ENCODE data around the gene CDPF1.

Gene CDPF1

GRCh38 chr22:46256358-46256958 lies 6.4 kb upstream of the CDPF1 start:
- DNase-seq (ENCODE audit: low read depth in 2 of 2) = no peak

- DNase-seq (ENCODE audit: low read depth in 2 of 2) = no peak
These were observed 1.8 kb upstream of the CDPF1 start for GRCh38 chr22:46251816-46252380.

- no peak for DNase-seq (ENCODE audit: low read depth in 2 of 2)
These were observed 1.2 kb upstream of the CDPF1 start for GRCh38 chr22:46251266-46251665.

- no peak for DNase-seq (ENCODE audit: low read depth in 2 of 2)
These were observed 661 bp upstream of the CDPF1 start for GRCh38 chr22:46250783-46251125.

- DNase-seq (ENCODE audit: low read depth in 2 of 2) = no peak
These were observed 2.6 kb downstream of the CDPF1 start for GRCh38 chr22:46247443-46247975.

- DNase-seq (ENCODE audit: low read depth in 2 of 2) = no peak
These were observed 3.9 kb downstream of the CDPF1 start for GRCh38 chr22:46246178-46246577.

- DNase-seq (ENCODE audit: low read depth in 2 of 2) = no peak
These were observed 4.6 kb downstream of the CDPF1 start for GRCh38 chr22:46245511-46245910.

- DNase-seq (ENCODE audit: low read depth in 2 of 2) = no peak
These were observed 5.3 kb downstream of the CDPF1 start for GRCh38 chr22:46244771-46245170.

GRCh38 chr22:46242076-46242475 lies 8.0 kb downstream of the CDPF1 start:
- DNase-seq (ENCODE audit: low read depth in 2 of 2) = no peak

- DNase-seq (ENCODE audit: low read depth in 2 of 2) = no peak
These were observed 8.6 kb downstream of the CDPF1 start for GRCh38 chr22:46241396-46242007.

GRCh38 chr22:46240907-46241306 lies 9.2 kb downstream of the CDPF1 start:
- no peak for DNase-seq (ENCODE audit: low read depth in 2 of 2)

GRCh38 chr22:46240506-46240905 lies 9.6 kb downstream of the CDPF1 start:
- no peak for DNase-seq (ENCODE audit: low read depth in 2 of 2)

GRCh38 chr22:46240073-46240472 lies 10.0 kb downstream of the CDPF1 start:
- no peak for DNase-seq (ENCODE audit: low read depth in 2 of 2)

- no peak for DNase-seq (ENCODE audit: low read depth in 2 of 2)
These were observed 10.6 kb downstream of the CDPF1 start for GRCh38 chr22:46239261-46240048.

- DNase-seq (ENCODE audit: low read depth in 2 of 2) = no peak
These were observed 11.6 kb downstream of the CDPF1 start for GRCh38 chr22:46238541-46238940.

GRCh38 chr22:46237453-46238124 lies 12.5 kb downstream of the CDPF1 start:
- DNase-seq (ENCODE audit: low read depth in 2 of 2) = no peak

- DNase-seq (ENCODE audit: low read depth in 2 of 2) = no peak
These were observed 15.1 kb downstream of the CDPF1 start for GRCh38 chr22:46234969-46235368.

- DNase-seq (ENCODE audit: low read depth in 2 of 2) = no peak
These were observed 16.9 kb downstream of the CDPF1 start for GRCh38 chr22:46233231-46233630.

- DNase-seq (ENCODE audit: low read depth in 2 of 2) = no peak
These were observed 19.7 kb downstream of the CDPF1 start for GRCh38 chr22:46230262-46230901.

GRCh38 chr22:46229701-46230100 lies 20.4 kb downstream of the CDPF1 start:
- no peak for DNase-seq (ENCODE audit: low read depth in 2 of 2)

GRCh38 chr22:46226577-46226976 lies 23.5 kb downstream of the CDPF1 start:
- no peak for DNase-seq (ENCODE audit: low read depth in 2 of 2)

- DNase-seq (ENCODE audit: low read depth in 2 of 2) = no peak
These were observed 24.5 kb downstream of the CDPF1 start for GRCh38 chr22:46225631-46226030.

Data from stimulated activated CD8-positive, alpha-beta memory T cell treated with anti-CD3 and anti-CD28 coated beads, Interleukin-2, amount 100 ng/mL, for 1 hour (primary cell).